Measurements from ENCODE around the gene SNTB2.

The SNTB2 gene

GRCh38 chr16:69315486-69316311 lies 128.7 kb downstream of the SNTB2 start:
- FAIRE-seq (no peak), DNase-seq (ENCODE audit: insufficient read length, low spot score) (no peak)

- DNase-seq (ENCODE audit: insufficient read length, low spot score) = no peak
- no peak for FAIRE-seq
These were observed 129.7 kb downstream of the SNTB2 start for GRCh38 chr16:69316595-69317034.

- FAIRE-seq = no peak
- no peak for DNase-seq (ENCODE audit: insufficient read length, low spot score)
These were observed 131.4 kb downstream of the SNTB2 start for GRCh38 chr16:69318177-69318910.

GRCh38 chr16:69318911-69319289 lies 131.9 kb downstream of the SNTB2 start:
- no peak for DNase-seq (ENCODE audit: insufficient read length, low spot score)
- FAIRE-seq = no peak

GRCh38 chr16:69319381-69319780 lies 132.4 kb downstream of the SNTB2 start:
- FAIRE-seq = no peak
- DNase-seq (ENCODE audit: insufficient read length, low spot score) = no peak

- DNase-seq (ENCODE audit: insufficient read length, low spot score) = no peak
- FAIRE-seq = no peak
These were observed 133.1 kb downstream of the SNTB2 start for GRCh38 chr16:69319826-69320739.

GRCh38 chr16:69320740-69321073 lies 133.7 kb downstream of the SNTB2 start:
- FAIRE-seq = no peak
- DNase-seq (ENCODE audit: insufficient read length, low spot score) = no peak

GRCh38 chr16:69321080-69321479 lies 134.1 kb downstream of the SNTB2 start:
- no peak for DNase-seq (ENCODE audit: insufficient read length, low spot score)
- FAIRE-seq = no peak

GRCh38 chr16:69322343-69322742 lies 135.4 kb downstream of the SNTB2 start:
- FAIRE-seq (no peak), DNase-seq (ENCODE audit: insufficient read length, low spot score) (no peak)

- DNase-seq (ENCODE audit: insufficient read length, low spot score) (no peak), FAIRE-seq (no peak)
These were observed 136.5 kb downstream of the SNTB2 start for GRCh38 chr16:69323415-69323814.

GRCh38 chr16:69324013-69324531 lies 137.1 kb downstream of the SNTB2 start:
- FAIRE-seq (no peak), DNase-seq (ENCODE audit: insufficient read length, low spot score) (no peak)

- FAIRE-seq (no peak), DNase-seq (ENCODE audit: insufficient read length, low spot score) (no peak)
These were observed 137.8 kb downstream of the SNTB2 start for GRCh38 chr16:69324585-69325253.

- no peak for FAIRE-seq
- no peak for DNase-seq (ENCODE audit: insufficient read length, low spot score)
These were observed 138.8 kb downstream of the SNTB2 start for GRCh38 chr16:69325784-69326171.

- DNase-seq (ENCODE audit: insufficient read length, low spot score) (no peak), FAIRE-seq (no peak)
These were observed 139.4 kb downstream of the SNTB2 start for GRCh38 chr16:69326172-69326873.

GRCh38 chr16:69327585-69328310 lies 140.8 kb downstream of the SNTB2 start:
- FAIRE-seq = no peak
- DNase-seq (ENCODE audit: insufficient read length, low spot score) = no peak

- DNase-seq (ENCODE audit: insufficient read length, low spot score) (no peak), FAIRE-seq (no peak)
These were observed 141.9 kb downstream of the SNTB2 start for GRCh38 chr16:69328854-69329316.

- DNase-seq (ENCODE audit: insufficient read length, low spot score) (peak; percentile 47), FAIRE-seq (no peak)
These were observed 142.7 kb downstream of the SNTB2 start for GRCh38 chr16:69329369-69330285.

Measured in GM19239 (cell line).